Transverse colon (tissue), 4 donors: Measurements from ENCODE around the gene SLC6A17. TPM values are rescaled to one million over a fixed set of nuclear protein-coding genes. Genes with fewer than 3 reads are reported as not detected.

Experiments used
- DNase-seq: peaks from one replicate; pipeline ENCODE4 v3.0.0-alpha.2; 2019
- H3K27ac ChIP-seq, 4 donors: fragments of 200-600 bp; sonication (generic); 2 replicates each; pipeline ENCODE4 v1.5.1; 2016 to 2018; ENCODE audit warnings: inconsistent platforms in 4 of 4
- H3K27me3 ChIP-seq: fragments of 200-600 bp; sonication (generic); 2 replicates; pipeline ENCODE4 v1.5.1; 2017; ENCODE audit warnings: inconsistent platforms
- H3K36me3 ChIP-seq, 4 donors: fragments of 200-600 bp; sonication (generic); 2 replicates each; pipeline ENCODE4 v1.5.1; 2017 to 2019; ENCODE audit warnings: inconsistent platforms in 4 of 4
- H3K4me1 ChIP-seq, 4 donors: fragments of 200-600 bp; sonication (generic); 2 replicates each; pipeline ENCODE4 v1.5.1; 2017 to 2020; ENCODE audit warnings: inconsistent platforms in 4 of 4
- H3K4me3 ChIP-seq, 4 donors: fragments of 200-600 bp; sonication (generic); 1 replicate in 1 of 4; 2 replicates in 3 of 4; pipeline versions ENCODE4 v1.5.1 to v1.6.1; 2017 to 2019; ENCODE audit warnings: inconsistent platforms in 4 of 4
- H3K9me3 ChIP-seq, 2 donors: fragments of 200-600 bp; sonication (generic); 2 replicates each; pipeline ENCODE4 v1.5.1; 2017 to 2019; ENCODE audit warnings: inconsistent platforms in 2 of 2
- CTCF ChIP-seq, 5 experiments: fragments of 200-600 bp in 3 of 5; fragments of 450-650 bp in 2 of 5; sonication (generic) in 3 of 5; IDR thresholded peaks; 1 replicate in 2 of 5; 2 replicates in 3 of 5; pipeline ENCODE4 v1.5.1; 2016 to 2017; ENCODE audit warnings: antibody characterized with exemption in 5 of 5, inconsistent platforms in 3 of 5, mild to moderate bottlenecking in 2 of 5, moderate library complexity in 1 of 5
- EP300 ChIP-seq: sonication (generic); formaldehyde crosslinking; IDR thresholded peaks from one replicate; pipeline ENCODE4 v1.6.1; 2017; ENCODE audit warnings: antibody characterized with exemption, low read depth
- POLR2A ChIP-seq: fragments of 450-650 bp; IDR thresholded peaks from one replicate; pipeline ENCODE4 v1.6.1; 2016; ENCODE audit warnings: antibody characterized with exemption, mild to moderate bottlenecking, moderate library complexity
- POLR2AphosphoS5 ChIP-seq, 3 donors: sonication (generic); formaldehyde crosslinking; IDR thresholded peaks; one replicate each; pipeline ENCODE4 v1.6.1; 2016; ENCODE audit warnings: antibody characterized with exemption in 3 of 3
- WGBS, 2 donors: methylation state at CpG; one replicate each; pipeline ENCODE4 v1.1.5; 2018; ENCODE audit warnings: low coverage in 1 of 2; 5-methylcytosine and 5-hydroxymethylcytosine counted together
- in situ Hi-C, 4 donors: fragments of 200-750 bp; cut with MboI; loops; one replicate each; pipeline versions ENCODE4 v1.15.0 to v1.15.1; 2017; ENCODE audit warnings: low sequenced_read_pairs in 3 of 4, low pct_ligation_motif_present in 1 of 4, low pct_unique_long_range_greater_than_20kb in 1 of 4
- intact Hi-C: fragments of 100-400 bp; cut with DNase I; formaldehyde crosslinking; loops from one replicate; pipeline ENCODE4 v1.15.1; 2023; ENCODE audit warnings: low total_unique reads
- total RNA-seq, 4 donors: library from RNA; depleted of rRNA; stranded (reverse); fragments of >200 nt; gene quantifications; one replicate each; pipeline ENCODE4 v1.1.0, GENCODE V29; 2016

The SLC6A17 gene
- total RNA-seq, 4 donors from 2014 or later = under 0.01 to 0.37 (median 0.14) TPM; not detected in 1

- DNase-seq = no peak
- no peak overlapping the region for H3K4me3 ChIP-seq
- WGBS, 2 donors = 45 to 100% methylated on average over 3 to 8 of the region's 8 CpGs
These were observed 40.1 kb downstream of the SLC6A17 start for GRCh38 chr1:110190282-110190929.

GRCh38 chr1:110192541-110192940 lies 42.2 kb downstream of the SLC6A17 start:
- in situ Hi-C loops = no loop called here
- Histone ChIP-seq H3K4me1 (peaks cover 0 to 5% (median 0%) of the 10 kb centered on the region in 4 donors), H3K27me3 (no peaks in the 10 kb centered on the region), H3K4me3 (no peak overlapping the region), H3K27ac (no peak overlapping the region), H3K36me3 (no peaks in the 10 kb centered on the region), H3K9me3 (no peaks in the 10 kb centered on the region)
- DNase-seq = no peak
- TF ChIP-seq EP300 (no peak), POLR2A (no peak), POLR2AphosphoS5 (IDR thresholded peaks at IDR 0.05) (no peak), CTCF (IDR thresholded peaks at IDR 0.05) (no peak)
- 92% methylated on average over 8 of the region's 8 CpGs; no CpG with 5 or more reads in 1 of the 2 donors for WGBS, 2 donors
- intact Hi-C loops = no loop called here

More at GRCh38 chr1:110190282-110190929, 40.1 kb downstream of the SLC6A17 start:
- H3K4me1 ChIP-seq = peaks cover 0 to 10% (median 0%) of the 10 kb centered on the region in 4 donors
- TF ChIP-seq POLR2AphosphoS5 (IDR thresholded peaks at IDR 0.05) = no peak
- no peak for TF ChIP-seq CTCF (IDR thresholded peaks at IDR 0.05)
- no peak for TF ChIP-seq POLR2A
- no peak for TF ChIP-seq EP300
- H3K27ac ChIP-seq = no peak overlapping the region
- intact Hi-C loops = no loop called here
- no peaks in the 10 kb centered on the region for H3K36me3 ChIP-seq
- no peaks in the 10 kb centered on the region for H3K27me3 ChIP-seq
- no peaks in the 10 kb centered on the region for H3K9me3 ChIP-seq
- in situ Hi-C loops = no loop called here

- in situ Hi-C loops = loop anchor here in 1 of 4 donors (5.0 kb wide), 1 partner anchor 267 kb away; no protein-coding TSS in a partner anchor
- Histone ChIP-seq H3K27me3 (no peaks in the 10 kb centered on the region), H3K9me3 (no peaks in the 10 kb centered on the region), H3K4me3 (no peak overlapping the region), H3K27ac (no peak overlapping the region), H3K4me1 (no peaks in the 10 kb centered on the region), H3K36me3 (no peaks in the 10 kb centered on the region)
- WGBS, 2 donors = 88 to 100% methylated on average over 6 to 10 of the region's 10 CpGs
- no peak for DNase-seq
- TF ChIP-seq POLR2AphosphoS5 (IDR thresholded peaks at IDR 0.05) (no peak), POLR2A (no peak), EP300 (no peak), CTCF (IDR thresholded peaks at IDR 0.05) (no peak)
- intact Hi-C loops = no loop called here
These were observed 44.9 kb downstream of the SLC6A17 start for GRCh38 chr1:110195196-110195595.

GRCh38 chr1:110196917-110197765 lies 46.8 kb downstream of the SLC6A17 start:
- H3K27me3 ChIP-seq = no peaks in the 10 kb centered on the region
- DNase-seq = no peak
- H3K36me3 ChIP-seq = no peaks in the 10 kb centered on the region
- intact Hi-C loops (no loop called here), in situ Hi-C loops (loop anchor here in 1 of 4 donors (5.0 kb wide), 1 partner anchor 265 kb away; no protein-coding TSS in a partner anchor)
- no peaks in the 10 kb centered on the region for H3K9me3 ChIP-seq
- no peak overlapping the region for H3K27ac ChIP-seq
- H3K4me1 ChIP-seq = no peaks in the 10 kb centered on the region
- WGBS, 2 donors = 45 to 58% methylated on average over 1 to 12 of the region's 12 CpGs
- TF ChIP-seq POLR2AphosphoS5 (IDR thresholded peaks at IDR 0.05) = no peak
- TF ChIP-seq POLR2A = no peak
- TF ChIP-seq CTCF (IDR thresholded peaks at IDR 0.05) = peak; percentile 75 to 91 (median 88)
- TF ChIP-seq EP300 = no peak
- H3K4me3 ChIP-seq = no peak overlapping the region
